ENCODE data around the gene SPATA12. TPM values are rescaled to one million over a fixed set of nuclear protein-coding genes. Genes with fewer than 3 reads are reported as not detected.
A peak's percentile ranks its signal among the peaks of the same experiment; 100 is the strongest.

Gene SPATA12
- total RNA-seq, 1 donor from 2014 or later, result 0.14 TPM

DNA sequence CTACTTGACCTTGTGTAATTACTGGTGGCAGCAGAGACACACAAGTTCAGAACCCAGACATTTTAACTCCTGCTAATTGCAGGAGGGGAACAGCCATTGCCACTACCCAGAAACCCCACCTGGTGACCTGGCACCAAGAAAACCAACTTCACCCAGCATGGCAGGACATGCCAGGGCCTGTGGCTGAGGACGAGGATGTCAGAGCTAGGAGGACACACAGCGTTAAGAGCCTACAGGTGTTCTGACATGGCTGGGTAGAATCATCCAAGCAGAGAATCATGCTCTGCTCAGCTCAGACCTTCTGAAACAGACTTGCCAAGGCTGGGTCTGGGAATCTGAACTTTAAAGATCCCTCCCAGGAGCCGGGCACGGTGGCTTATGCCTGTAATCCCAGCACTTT is 11.7 kb upstream of the SPATA12 start:
- Mint-ChIP-seq H3K4me3 (ENCODE audit: low read depth) (no peak overlapping the region), H3K4me1 (ENCODE audit: low read depth) (peaks cover 8% of the 10 kb centered on the region), H3K36me3 (ENCODE audit: insufficient read depth) (no peaks in the 10 kb centered on the region), H3K27ac (no peak overlapping the region), H3K9me3 (ENCODE audit: low read depth) (no peaks in the 10 kb centered on the region), H3K27me3 (no peaks in the 10 kb centered on the region)
- no peak for TF ChIP-seq CTCF (IDR thresholded peaks at IDR 0.05; ENCODE audit: unreplicated experiment)
- DNase-seq (ENCODE audit: low spot score, unreplicated experiment), result no peak

DNA sequence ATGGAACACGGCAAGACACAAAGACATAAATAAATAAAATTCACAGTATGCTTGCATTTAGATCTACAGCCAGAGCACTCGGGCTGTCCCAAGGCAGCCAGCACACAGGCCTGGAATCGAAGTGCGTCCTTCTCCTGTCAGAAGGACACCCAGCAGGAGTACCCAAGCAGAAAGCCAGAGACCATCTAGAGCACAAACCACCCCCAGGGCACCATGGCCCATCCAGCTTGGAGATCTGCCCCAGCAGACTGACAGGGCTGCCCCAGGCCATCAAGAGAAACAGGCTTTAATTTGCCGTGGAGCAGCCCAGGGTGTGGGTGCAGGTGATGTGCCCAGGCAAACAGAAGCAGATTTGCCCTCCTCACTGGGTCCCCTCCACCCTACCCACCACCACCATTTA is 7.8 kb upstream of the SPATA12 start:
- Mint-ChIP-seq H3K4me3 (ENCODE audit: low read depth) (no peak overlapping the region), H3K36me3 (ENCODE audit: insufficient read depth) (no peaks in the 10 kb centered on the region), H3K9me3 (ENCODE audit: low read depth) (no peaks in the 10 kb centered on the region), H3K27ac (peak overlapping the region; percentile 37), H3K27me3 (no peaks in the 10 kb centered on the region), H3K4me1 (ENCODE audit: low read depth) (peaks cover 2% of the 10 kb centered on the region)
- TF ChIP-seq CTCF (IDR thresholded peaks at IDR 0.05; ENCODE audit: unreplicated experiment), result no peak
- no peak for DNase-seq (ENCODE audit: low spot score, unreplicated experiment)

DNA sequence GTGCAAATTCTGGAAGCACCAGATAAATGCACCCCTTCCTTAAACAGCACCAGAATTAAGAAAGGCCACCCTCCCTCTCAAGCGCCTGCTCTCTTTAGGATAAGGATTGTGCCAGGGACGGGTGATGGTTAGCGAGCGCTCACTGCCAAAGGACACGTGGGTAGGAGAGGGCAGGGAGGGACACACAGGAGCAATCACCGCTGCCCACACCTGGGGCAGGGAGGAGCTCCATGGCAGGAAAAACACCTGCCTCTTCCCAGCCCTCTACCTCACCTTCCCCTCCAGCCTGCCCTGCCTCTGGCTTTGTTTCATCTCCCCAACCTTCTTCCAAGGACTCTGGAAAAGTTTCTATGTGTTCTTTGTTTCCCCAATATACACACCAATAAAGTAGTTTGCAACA is 7.3 kb upstream of the SPATA12 start:
- Mint-ChIP-seq H3K27ac (no peak overlapping the region), H3K4me1 (ENCODE audit: low read depth) (no peaks in the 10 kb centered on the region), H3K9me3 (ENCODE audit: low read depth) (no peaks in the 10 kb centered on the region), H3K4me3 (ENCODE audit: low read depth) (no peak overlapping the region), H3K36me3 (ENCODE audit: insufficient read depth) (no peaks in the 10 kb centered on the region), H3K27me3 (no peaks in the 10 kb centered on the region)
- no peak for TF ChIP-seq CTCF (IDR thresholded peaks at IDR 0.05; ENCODE audit: unreplicated experiment)
- no peak for DNase-seq (ENCODE audit: low spot score, unreplicated experiment)

- Mint-ChIP-seq H3K4me1 (ENCODE audit: low read depth) (peaks cover 3% of the 10 kb centered on the region), H3K27ac (no peak overlapping the region), H3K4me3 (ENCODE audit: low read depth) (no peak overlapping the region), H3K27me3 (no peaks in the 10 kb centered on the region), H3K36me3 (ENCODE audit: insufficient read depth) (no peaks in the 10 kb centered on the region), H3K9me3 (ENCODE audit: low read depth) (no peaks in the 10 kb centered on the region)
- no peak for TF ChIP-seq CTCF (IDR thresholded peaks at IDR 0.05; ENCODE audit: unreplicated experiment)
- no peak for DNase-seq (ENCODE audit: low spot score, unreplicated experiment)
These were observed 3.1 kb upstream of the SPATA12 start for GRCh38 chr3:57057351-57057750.

- Mint-ChIP-seq H3K9me3 (ENCODE audit: low read depth) (no peaks in the 10 kb centered on the region), H3K36me3 (ENCODE audit: insufficient read depth) (no peaks in the 10 kb centered on the region), H3K4me3 (ENCODE audit: low read depth) (no peak overlapping the region), H3K27me3 (no peaks in the 10 kb centered on the region), H3K27ac (no peak overlapping the region), H3K4me1 (ENCODE audit: low read depth) (peaks cover 3% of the 10 kb centered on the region)
- no peak for DNase-seq (ENCODE audit: low spot score, unreplicated experiment)
- TF ChIP-seq CTCF (IDR thresholded peaks at IDR 0.05; ENCODE audit: unreplicated experiment), result no peak
These were observed 1.1 kb upstream of the SPATA12 start for GRCh38 chr3:57059411-57059810.

Measured in progenitor cell of endocrine pancreas (in vitro differentiated cells).